GM21423 (cell line): ENCODE data around the gene RPS15A.
"Not testable (repeated sequence)": the region's sequence is repeated elsewhere in the genome, so short reads cannot be mapped to it uniquely, and the experiment has no call there.

Experiments used
- ATAC-seq: cut with Tn5 transposase; IDR thresholded peaks from one replicate; pipeline ENCODE4 v1.9.1; 2021; ENCODE audit warnings: mild to moderate bottlenecking, moderate library complexity; ENCODE audit not compliant: unreplicated experiment

Gene RPS15A

GRCh38 chr16:18759598-18760520 is 30.3 kb downstream of the RPS15A start:
- ATAC-seq, result peak; percentile 48

GRCh38 chr16:18757960-18758660 is 32.0 kb downstream of the RPS15A start:
- ATAC-seq, result peak; percentile 43

GRCh38 chr16:18756639-18757038 is 33.5 kb downstream of the RPS15A start:
- not testable (repeated sequence) for ATAC-seq

- not testable (repeated sequence) for ATAC-seq
These were observed 47.3 kb downstream of the RPS15A start for GRCh38 chr16:18742870-18743269.

- ATAC-seq, result not testable (repeated sequence)
These were observed 50.1 kb downstream of the RPS15A start for GRCh38 chr16:18740027-18740426.

- ATAC-seq, result not testable (repeated sequence)
These were observed 51.4 kb downstream of the RPS15A start for GRCh38 chr16:18738768-18739167.

- not testable (repeated sequence) for ATAC-seq
These were observed 55.9 kb downstream of the RPS15A start for GRCh38 chr16:18734279-18734678.
